Esophagus squamous epithelium (tissue), 4 donors: ENCODE results near the gene TRIM50.

Experiments
- CTCF ChIP-seq, 6 experiments: fragments of 450-650 bp in 4 of 6; fragments of 200-600 bp in 2 of 6; sonication (generic) in 2 of 6; IDR thresholded peaks; one replicate each; pipeline ENCODE4 v1.5.1; 2016 to 2019; ENCODE audit warnings: antibody characterized with exemption in 6 of 6, mild to moderate bottlenecking in 4 of 6, moderate library complexity in 4 of 6
- POLR2A ChIP-seq, 4 donors: fragments of 450-650 bp; IDR thresholded peaks; one replicate each; pipeline ENCODE4 v1.6.1; 2017; ENCODE audit warnings: antibody characterized with exemption in 4 of 4, mild to moderate bottlenecking in 4 of 4, moderate library complexity in 3 of 4

DNA sequence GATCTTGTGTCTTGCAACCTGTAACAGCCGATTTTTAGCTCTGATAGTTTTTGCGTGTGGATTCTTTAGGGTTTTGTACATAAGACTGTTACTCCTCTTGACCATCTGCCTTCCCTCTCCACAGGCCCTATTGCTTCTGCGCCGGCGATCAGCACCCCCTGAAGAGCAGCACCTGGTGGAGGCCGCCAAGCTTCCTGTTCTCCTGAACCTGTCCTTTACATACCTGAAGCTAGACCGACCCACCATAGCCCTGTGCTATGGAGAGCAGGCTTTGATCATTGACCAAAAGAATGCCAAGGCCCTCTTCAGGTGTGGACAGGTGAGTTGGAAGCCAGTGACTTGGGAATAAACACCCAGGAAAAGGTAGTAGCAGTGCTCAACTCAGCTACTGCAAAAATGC is 12.6 kb upstream of the TRIM50 start:
- TF ChIP-seq POLR2A (IDR thresholded peaks at IDR 0.05) (no peak), CTCF (IDR thresholded peaks at IDR 0.05) (no peak)
